Gastrocnemius medialis (tissue), 4 donors: Measurements from ENCODE around the gene SLC1A3.

ENCODE experiments used
- CTCF ChIP-seq, 5 experiments: fragments of 450-650 bp in 3 of 5; fragments of 200-600 bp in 2 of 5; sonication (generic) in 2 of 5; IDR thresholded peaks in 4 of 5; conservative IDR thresholded peaks in 1 of 5; 1 replicate in 4 of 5; 2 replicates in 1 of 5; pipeline ENCODE4 v1.5.1; 2016 to 2019; ENCODE audit warnings: antibody characterized with exemption in 5 of 5, mild to moderate bottlenecking in 3 of 5, moderate library complexity in 3 of 5
- POLR2A ChIP-seq, 2 donors: fragments of 450-650 bp; IDR thresholded peaks; one replicate each; pipeline ENCODE4 v1.6.1; 2017; ENCODE audit warnings: antibody characterized with exemption in 2 of 2, mild to moderate bottlenecking in 2 of 2, moderate library complexity in 2 of 2

- TF ChIP-seq CTCF (IDR thresholded peaks at IDR 0.05 in 4 of 5, conservative IDR thresholded peaks at IDR 0.05 in 1 of 5) (no peak), POLR2A (IDR thresholded peaks at IDR 0.05) (no peak)
These were observed 62.7 kb downstream of the SLC1A3 start for GRCh38 chr5:36669015-36669651.
